Gastrocnemius medialis (tissue), 4 donors: ENCODE data around the gene PARD3B.

Source experiments
- POLR2A ChIP-seq, 2 donors: fragments of 450-650 bp; IDR thresholded peaks; one replicate each; pipeline ENCODE4 v1.6.1; 2017; ENCODE audit warnings: antibody characterized with exemption in 2 of 2, mild to moderate bottlenecking in 2 of 2, moderate library complexity in 2 of 2
- TF ChIP-seq, protein P1 (sequence below), 5 experiments: fragments of 450-650 bp in 3 of 5; fragments of 200-600 bp in 2 of 5; sonication (generic) in 2 of 5; IDR thresholded peaks in 4 of 5; conservative IDR thresholded peaks in 1 of 5; 1 replicate in 4 of 5; 2 replicates in 1 of 5; pipeline ENCODE4 v1.5.1; 2016 to 2019; ENCODE audit warnings: antibody characterized with exemption in 5 of 5, mild to moderate bottlenecking in 3 of 5, moderate library complexity in 3 of 5

DNA sequence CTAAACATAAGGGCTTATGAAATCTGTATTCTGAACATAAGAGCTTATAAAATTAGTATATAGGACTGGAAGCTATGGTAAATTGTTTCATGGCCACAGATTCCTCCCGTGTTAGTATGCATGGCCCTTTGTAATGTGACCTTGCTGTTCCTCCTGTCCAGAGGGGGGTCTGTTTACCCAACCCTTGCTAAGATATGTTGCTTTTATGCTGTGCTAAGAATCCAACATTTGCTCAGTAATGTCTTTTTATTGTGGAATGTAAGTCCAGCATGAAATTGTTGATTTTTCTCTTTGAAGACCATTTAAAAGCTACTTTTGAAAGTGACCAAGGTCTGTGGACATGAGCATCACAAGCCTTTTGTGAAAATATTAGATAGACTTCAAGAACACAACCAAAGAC, 485.4 kb downstream of the PARD3B start:
- TF ChIP-seq, protein P1, sequence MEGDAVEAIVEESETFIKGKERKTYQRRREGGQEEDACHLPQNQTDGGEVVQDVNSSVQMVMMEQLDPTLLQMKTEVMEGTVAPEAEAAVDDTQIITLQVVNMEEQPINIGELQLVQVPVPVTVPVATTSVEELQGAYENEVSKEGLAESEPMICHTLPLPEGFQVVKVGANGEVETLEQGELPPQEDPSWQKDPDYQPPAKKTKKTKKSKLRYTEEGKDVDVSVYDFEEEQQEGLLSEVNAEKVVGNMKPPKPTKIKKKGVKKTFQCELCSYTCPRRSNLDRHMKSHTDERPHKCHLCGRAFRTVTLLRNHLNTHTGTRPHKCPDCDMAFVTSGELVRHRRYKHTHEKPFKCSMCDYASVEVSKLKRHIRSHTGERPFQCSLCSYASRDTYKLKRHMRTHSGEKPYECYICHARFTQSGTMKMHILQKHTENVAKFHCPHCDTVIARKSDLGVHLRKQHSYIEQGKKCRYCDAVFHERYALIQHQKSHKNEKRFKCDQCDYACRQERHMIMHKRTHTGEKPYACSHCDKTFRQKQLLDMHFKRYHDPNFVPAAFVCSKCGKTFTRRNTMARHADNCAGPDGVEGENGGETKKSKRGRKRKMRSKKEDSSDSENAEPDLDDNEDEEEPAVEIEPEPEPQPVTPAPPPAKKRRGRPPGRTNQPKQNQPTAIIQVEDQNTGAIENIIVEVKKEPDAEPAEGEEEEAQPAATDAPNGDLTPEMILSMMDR (IDR thresholded peaks at IDR 0.05 in 4 of 5, conservative IDR thresholded peaks at IDR 0.05 in 1 of 5): no peak
- TF ChIP-seq POLR2A (IDR thresholded peaks at IDR 0.05): no peak
